OCI-LY3 (cell line): ENCODE data around the gene PLD5.

Source experiments
- CTCF ChIP-seq: fragments of 200-600, 300-600 bp; sonication (generic); IDR thresholded peaks from 2 replicates; pipeline ENCODE4 v1.5.1; 2014; ENCODE audit warnings: antibody characterized with exemption, low read length, low read depth
- EZH2phosphoT487 ChIP-seq: fragments of 200-600 bp; shearing (Covaris generic); IDR thresholded peaks from 2 replicates; pipeline ENCODE4 v1.6.1; 2018; ENCODE audit warnings: antibody characterized with exemption, mixed run types, low read depth

- TF ChIP-seq CTCF (no peak), EZH2phosphoT487 (no peak)
Observed at GRCh38 chr1:242225767-242226573, 298.5 kb downstream of the PLD5 start.
